Calu3 (cell line): ENCODE measurements around the gene GCAT. TPM values are rescaled to one million over a fixed set of nuclear protein-coding genes. Genes with fewer than 3 reads are reported as not detected.

Experiments
- BruUV-seq: library from RNA; stranded (reverse); fragments of 400-500 nt; replicated peaks from 2 replicates; lab custom pipeline; 2021; lab: Mats Ljungman, UMichigan
- CTCF ChIA-PET: fragments of 300-600 bp; sonication (Branson Sonifier 250); formaldehyde crosslinking; loops from one replicate; lab custom pipeline; 2022; ENCODE audit warnings: antibody characterized with exemption; lab: Charles Lee
- DNase-seq: peaks from one replicate; pipeline ENCODE4 v3.0.0; 2022
- H3K27ac Mint-ChIP-seq: one replicate; pipeline ENCODE4 v1.8.0; 2022; ENCODE audit warnings: mixed read lengths; ENCODE audit not compliant: unreplicated experiment
- H3K27me3 Mint-ChIP-seq: one replicate; pipeline ENCODE4 v1.8.0; 2022; ENCODE audit warnings: mixed read lengths; ENCODE audit not compliant: unreplicated experiment
- H3K36me3 Mint-ChIP-seq: one replicate; pipeline ENCODE4 v1.8.0; 2022; ENCODE audit warnings: mild to moderate bottlenecking, moderate library complexity, mixed read lengths; ENCODE audit not compliant: insufficient read depth, unreplicated experiment
- H3K4me1 Mint-ChIP-seq: one replicate; pipeline ENCODE4 v1.8.0; 2022; ENCODE audit warnings: mild to moderate bottlenecking, low read depth, mixed read lengths; ENCODE audit not compliant: unreplicated experiment
- H3K4me3 Mint-ChIP-seq: one replicate; pipeline ENCODE4 v1.8.0; 2022; ENCODE audit warnings: mild to moderate bottlenecking, low read depth, moderate library complexity, mixed read lengths; ENCODE audit not compliant: unreplicated experiment
- H3K9me3 Mint-ChIP-seq: one replicate; pipeline ENCODE4 v1.8.0; 2022; ENCODE audit warnings: low read depth, mixed read lengths; ENCODE audit not compliant: unreplicated experiment
- CTCF ChIP-seq: fragments of 200-600 bp; IDR thresholded peaks from one replicate; pipeline ENCODE4 v1.8.0; 2022; ENCODE audit warnings: antibody characterized with exemption; ENCODE audit not compliant: unreplicated experiment
- intact Hi-C: fragments of 100-400 bp; cut with micrococcal nuclease; formaldehyde crosslinking; loops from one replicate; pipeline ENCODE4 v1.10.0; 2022; ENCODE audit not compliant: unreplicated experiment
- total RNA-seq: library from RNA; stranded (reverse); gene quantifications from 2 replicates; pipeline ENCODE4 v1.2.3, GENCODE V29; 2022

The GCAT gene
- total RNA-seq, 1 experiment from 2014 or later: 22.7 TPM

DNA sequence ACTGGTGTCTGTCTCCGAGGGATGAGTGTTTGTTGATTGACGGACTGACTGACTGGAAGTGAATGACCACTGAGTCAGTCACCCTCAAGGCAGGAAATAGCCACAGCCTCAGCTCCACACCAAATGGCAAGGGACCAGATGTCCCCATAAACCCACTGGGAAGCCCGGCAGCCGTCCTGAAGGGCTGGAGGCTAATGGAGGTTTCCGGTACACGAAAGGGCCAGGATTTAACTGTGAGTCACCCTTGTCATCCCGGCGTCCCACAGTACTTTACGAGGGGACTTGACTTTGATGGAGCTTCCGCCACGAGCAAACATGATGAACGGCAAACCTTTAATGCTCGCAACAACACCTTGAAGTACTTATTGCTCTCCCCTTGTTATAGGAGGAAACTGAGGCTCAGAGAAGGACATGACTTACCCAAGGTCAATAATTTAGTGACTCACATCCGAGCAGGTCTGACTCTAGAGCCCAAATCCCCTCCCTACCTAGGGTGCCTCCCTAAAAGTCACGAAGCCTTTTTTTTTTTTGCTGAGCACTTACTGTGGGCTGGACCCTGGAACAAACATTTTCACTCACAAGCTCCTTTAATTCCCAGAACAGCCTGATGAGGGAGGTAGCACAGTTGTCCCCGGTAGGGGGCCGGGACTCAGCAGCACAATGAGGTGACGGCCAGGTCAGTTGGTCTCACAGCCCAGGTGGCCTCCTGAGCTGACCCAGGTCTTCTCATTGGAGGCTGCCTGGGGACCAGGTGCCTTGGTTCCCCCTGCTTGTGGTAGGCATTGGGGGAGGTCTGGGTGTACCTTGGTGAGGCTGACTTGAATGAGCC is 25.2 kb upstream of the GCAT start:
- H3K27ac Mint-ChIP-seq: no peak overlapping the region

DNA sequence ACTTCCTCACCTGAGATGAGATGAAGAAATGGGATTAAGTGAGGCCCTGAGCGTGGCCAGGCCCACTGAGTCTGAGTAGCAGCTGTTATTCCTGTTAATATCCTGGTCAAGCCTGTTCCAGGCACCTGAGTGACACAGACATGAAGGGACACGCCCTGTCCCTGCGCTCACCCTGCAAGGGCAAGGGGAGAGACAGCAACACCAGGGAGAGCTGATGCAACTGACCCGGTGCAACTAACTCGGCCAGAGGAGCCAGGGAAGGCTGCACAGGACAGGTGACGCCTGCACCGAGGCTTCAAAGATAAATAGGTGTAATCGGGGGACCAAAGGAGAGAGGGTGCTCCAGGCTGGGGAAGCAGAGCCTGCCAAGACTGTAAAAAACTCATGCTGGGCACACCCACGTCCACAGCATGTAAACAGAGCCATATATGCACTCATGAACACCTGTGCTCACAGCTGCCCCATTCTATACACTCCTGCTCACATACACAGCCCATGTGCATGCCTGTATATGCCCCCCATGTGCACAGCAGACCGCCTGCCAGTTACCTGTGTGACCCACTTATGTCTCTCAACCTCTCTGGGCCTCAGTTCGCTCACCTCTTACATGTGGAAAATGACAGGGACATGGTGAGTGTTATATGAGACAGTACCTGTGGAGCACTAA is 22.8 kb upstream of the GCAT start:
- peak overlapping the region; percentile 72 for H3K27ac Mint-ChIP-seq
- no peak for TF ChIP-seq CTCF
- intact Hi-C loops: no loop called here
- peaks cover 13% of the 10 kb centered on the region for H3K4me1 Mint-ChIP-seq
- peaks cover 17% of the 10 kb centered on the region for H3K36me3 Mint-ChIP-seq
- peak overlapping the region; percentile 33 for H3K4me3 Mint-ChIP-seq
- DNase-seq: peak; percentile 79
- CTCF ChIA-PET: no interaction called here
- no TSS peak for BruUV-seq
- H3K9me3 Mint-ChIP-seq: no peaks in the 10 kb centered on the region
- no peaks in the 10 kb centered on the region for H3K27me3 Mint-ChIP-seq

More for the DNA sequence above, 25.2 kb upstream of the GCAT start:
- Mint-ChIP-seq H3K27me3 (no peaks in the 10 kb centered on the region), H3K4me1 (peaks cover 13% of the 10 kb centered on the region), H3K4me3 (no peak overlapping the region), H3K36me3 (peaks cover 40% of the 10 kb centered on the region), H3K9me3 (no peaks in the 10 kb centered on the region)
- DNase-seq: peak; percentile 28
- peak; percentile 34 for TF ChIP-seq CTCF
- CTCF ChIA-PET: interaction anchor here (1.4 kb wide), 1 partner anchor 15 kb away, joined by 8 read pairs; no protein-coding TSS in a partner anchor
- BruUV-seq: no TSS peak
- intact Hi-C loops: no loop called here

GRCh38 chr22:37790234-37790633 is 17.5 kb upstream of the GCAT start:
- no peaks in the 10 kb centered on the region for H3K9me3 Mint-ChIP-seq
- TF ChIP-seq CTCF: no peak
- no TSS peak for BruUV-seq

GRCh38 chr22:37792494-37792893 is 15.2 kb upstream of the GCAT start:
- Mint-ChIP-seq H3K4me3 (no peak overlapping the region), H3K4me1 (peaks cover 12% of the 10 kb centered on the region), H3K9me3 (no peaks in the 10 kb centered on the region), H3K27me3 (no peaks in the 10 kb centered on the region), H3K27ac (no peak overlapping the region), H3K36me3 (no peaks in the 10 kb centered on the region)
- intact Hi-C loops: loop anchor here (10.0 kb wide), 1 partner anchor 148 kb away; no protein-coding TSS in a partner anchor
- no TSS peak for BruUV-seq
- CTCF ChIA-PET: interaction anchor here (0.7 to 1.2 kb wide), 5 partner anchors 10 to 149 kb away, joined by 4 to 12 read pairs (median 5); partner anchors contain the start of gene PDXP
- no peak for TF ChIP-seq CTCF
- DNase-seq: no peak

More at GRCh38 chr22:37790234-37790633, 17.5 kb upstream of the GCAT start:
- CTCF ChIA-PET: no interaction called here
- intact Hi-C loops: loop anchor here (10.0 kb wide), 1 partner anchor 145 kb away; no protein-coding TSS in a partner anchor
- Mint-ChIP-seq H3K4me3 (no peak overlapping the region), H3K27ac (no peak overlapping the region), H3K36me3 (no peaks in the 10 kb centered on the region), H3K4me1 (peaks cover 15% of the 10 kb centered on the region), H3K27me3 (no peaks in the 10 kb centered on the region)
- no peak for DNase-seq
